Measurements from ENCODE around the gene RORB.

RORB gene

GRCh38 chr9:74496819-74497747 lies at the start of gene RORB:
RORB (plus strand) TSS chr9:74497335; CDS start chr9:74497977, 642 bp downstream.
- DNase-seq: peak; percentile 52

- no peak for DNase-seq
These were observed 49.5 kb upstream of the RORB start for GRCh38 chr9:74447451-74448193.

GRCh38 chr9:74449060-74449459 lies 48.1 kb upstream of the RORB start:
- DNase-seq: no peak

GRCh38 chr9:74458832-74459231 lies 38.3 kb upstream of the RORB start:
- DNase-seq: no peak

GRCh38 chr9:74463825-74464224 lies 33.3 kb upstream of the RORB start:
- no peak for DNase-seq

- DNase-seq: no peak
These were observed 18.5 kb upstream of the RORB start for GRCh38 chr9:74478606-74479005.

- no peak for DNase-seq
These were observed 17.4 kb upstream of the RORB start for GRCh38 chr9:74479711-74480110.

GRCh38 chr9:74487395-74487794 lies 9.7 kb upstream of the RORB start:
- DNase-seq: no peak

GRCh38 chr9:74493512-74493911 lies 3.6 kb upstream of the RORB start:
- no peak for DNase-seq

GRCh38 chr9:74494490-74494889 lies 2.6 kb upstream of the RORB start:
- no peak for DNase-seq

- no peak for DNase-seq
These were observed 729 bp upstream of the RORB start for GRCh38 chr9:74496406-74496805.

GRCh38 chr9:74497748-74498620 lies 849 bp downstream of the RORB start:
- DNase-seq: no peak

- no peak for DNase-seq
These were observed 1.5 kb downstream of the RORB start for GRCh38 chr9:74498621-74499095.

- DNase-seq: no peak
These were observed 2.0 kb downstream of the RORB start for GRCh38 chr9:74499111-74499601.

- no peak for DNase-seq
These were observed 2.8 kb downstream of the RORB start for GRCh38 chr9:74499770-74500583.

- DNase-seq: no peak
These were observed 3.4 kb downstream of the RORB start for GRCh38 chr9:74500584-74500924.

- no peak for DNase-seq
These were observed 4.4 kb downstream of the RORB start for GRCh38 chr9:74501570-74501969.

- DNase-seq: no peak
These were observed 6.1 kb downstream of the RORB start for GRCh38 chr9:74503219-74503618.

GRCh38 chr9:74503666-74504065 lies 6.5 kb downstream of the RORB start:
- DNase-seq: peak; percentile 7

- no peak for DNase-seq
These were observed 14.2 kb downstream of the RORB start for GRCh38 chr9:74511333-74511732.

GRCh38 chr9:74512416-74512815 lies 15.3 kb downstream of the RORB start:
- DNase-seq: no peak

GRCh38 chr9:74513221-74513620 lies 16.1 kb downstream of the RORB start:
- DNase-seq: no peak

Measured in COR-L47 (cell line).